Right cardiac atrium (tissue), 5 donors: ENCODE data around the gene CYP27C1. TPM values are rescaled to one million over a fixed set of nuclear protein-coding genes. Genes with fewer than 3 reads are reported as not detected.

Source experiments
- polyA plus RNA-seq: library from polyadenylated mRNA; stranded (reverse); fragments of 200-250 nt; gene quantifications from one replicate; pipeline ENCODE4 v1.2.3, GENCODE V29; 2013
- total RNA-seq, 4 donors: library from RNA; stranded (reverse); fragmentation: NEBNext Ultra II Directional; extraction: Animal tissue kit (Norgen Biotek cat#: 25700); gene quantifications; one replicate each; pipeline ENCODE4 v1.2.1, GENCODE V29; 2021
- donor health status: healthy with polysubstance abuse.
- donor health status: DM: no; HTN: yes; CAD: no.
- donor health status: DM: no; HTN: no; CAD: no.
- donor health status: DM: no; HTN: yes; CAD: no; lungs with severe emphysema.
- donor health status: DM: yes; HTN: yes; CAD: no.

The CYP27C1 gene
- total and polyA plus RNA-seq, 5 donors = 0.18 to 0.29 (median 0.22) TPM

Other genes starting within 250 kb of the CYP27C1 start
- 10 to 100 TPM in 3 of 4 donors, 1 to 10 TPM in 1; 6.6 to 12.0 (median 10.4) TPM for gene BIN1, start 113.1 kb downstream of the CYP27C1 start, total RNA-seq
- gene BIN1, start 113.1 kb downstream of the CYP27C1 start, polyA plus RNA-seq = 5.9 TPM
- gene ERCC3, start 73.8 kb upstream of the CYP27C1 start, total RNA-seq = 10 to 100 TPM; 23.2 to 25.8 (median 24.6) TPM
- 17.3 TPM for gene ERCC3, start 73.8 kb upstream of the CYP27C1 start, polyA plus RNA-seq
- 10 to 100 TPM; 25.9 to 34.3 (median 32.1) TPM for gene MAP3K2, start 167.7 kb upstream of the CYP27C1 start, total RNA-seq
- gene MAP3K2, start 167.7 kb upstream of the CYP27C1 start, polyA plus RNA-seq = 4.3 TPM
- not detected for gene PROC, start 198.1 kb upstream of the CYP27C1 start, total RNA-seq
- gene PROC, start 198.1 kb upstream of the CYP27C1 start, polyA plus RNA-seq = 0.18 TPM